Liver (tissue), 9 donors: ENCODE data around the gene PFKP. TPM values are rescaled to one million over a fixed set of nuclear protein-coding genes. Genes with fewer than 3 reads are reported as not detected.

ENCODE experiments used
- DNase-seq: peaks from one replicate; pipeline ENCODE4 v3.0.0-alpha.2; 2017; ENCODE audit warnings: low spot score
- H3K27ac ChIP-seq, 2 donors: one replicate each; pipeline ENCODE4 v1.7.0; 2013; ENCODE audit warnings: inconsistent platforms in 2 of 2, low read length in 2 of 2, control low read depth in 1 of 2, low read depth in 1 of 2, mild to moderate bottlenecking in 1 of 2
- H3K27me3 ChIP-seq, 4 donors: one replicate each; pipeline versions ENCODE4 v1.6.1 to v1.7.0; 2013; ENCODE audit warnings: low read length in 3 of 4, inconsistent platforms in 1 of 4, mild to moderate bottlenecking in 1 of 4, moderate library complexity in 1 of 4; ENCODE audit not compliant: control insufficient read depth in 4 of 4, insufficient read depth in 4 of 4
- H3K36me3 ChIP-seq, 4 donors: one replicate each; pipeline versions ENCODE4 v1.6.1 to v1.7.0; 2013; ENCODE audit warnings: low read length in 3 of 4, mild to moderate bottlenecking in 3 of 4, low read depth in 1 of 4, moderate library complexity in 1 of 4; ENCODE audit not compliant: control insufficient read depth in 4 of 4, insufficient read depth in 3 of 4
- H3K4me1 ChIP-seq, 4 donors: one replicate each; pipeline versions ENCODE4 v1.6.1 to v1.7.0; 2013; ENCODE audit warnings: low read length in 3 of 4, mild to moderate bottlenecking in 3 of 4, moderate library complexity in 1 of 4; ENCODE audit not compliant: control insufficient read depth in 4 of 4, insufficient read depth in 4 of 4
- H3K4me3 ChIP-seq, 3 donors: one replicate each; pipeline versions ENCODE4 v1.6.1 to v1.7.0; 2013; ENCODE audit warnings: low read length in 3 of 3, control low read depth in 1 of 3, low read depth in 1 of 3, mild to moderate bottlenecking in 1 of 3
- H3K9ac ChIP-seq, 2 donors: one replicate each; pipeline ENCODE4 v1.7.0; 2013; ENCODE audit warnings: low read length in 2 of 2, mild to moderate bottlenecking in 2 of 2, moderate library complexity in 2 of 2, control low read depth in 1 of 2, low read depth in 1 of 2
- H3K9me3 ChIP-seq, 4 donors: one replicate each; pipeline versions ENCODE4 v1.6.1 to v1.7.0; 2013; ENCODE audit warnings: low read length in 3 of 4; ENCODE audit not compliant: control insufficient read depth in 4 of 4
- ATF3 ChIP-seq: IDR thresholded peaks from 2 replicates; pipeline ENCODE4 v1.6.1; 2016; ENCODE audit warnings: antibody characterized with exemption
- CTCF ChIP-seq: fragments of 150-350 bp; IDR thresholded peaks from 2 replicates; pipeline ENCODE4 v1.5.1; 2017; ENCODE audit warnings: improper control_type of control experiment, low read depth, low read length; ENCODE audit not compliant: missing input control
- FOXA1 ChIP-seq: IDR thresholded peaks from 2 replicates; pipeline ENCODE4 v1.6.1; 2016; ENCODE audit warnings: antibody characterized with exemption
- FOXA2 ChIP-seq: IDR thresholded peaks from 2 replicates; pipeline ENCODE4 v1.6.1; 2016; ENCODE audit warnings: antibody characterized with exemption
- GABPA ChIP-seq, 2 donors: IDR thresholded peaks in 1 of 2; conservative IDR thresholded peaks in 1 of 2; 2 replicates each; pipeline ENCODE4 v1.6.1; 2016; ENCODE audit warnings: antibody characterized with exemption in 2 of 2, mild to moderate bottlenecking in 1 of 2, moderate library complexity in 1 of 2
- HNF4G ChIP-seq: IDR thresholded peaks from 2 replicates; pipeline ENCODE4 v1.6.1; 2016; ENCODE audit warnings: antibody characterized with exemption
- MAX ChIP-seq: IDR thresholded peaks from 2 replicates; pipeline ENCODE4 v1.6.1; 2016; ENCODE audit warnings: antibody characterized with exemption
- NR2F2 ChIP-seq: IDR thresholded peaks from 2 replicates; pipeline ENCODE4 v1.6.1; 2016; ENCODE audit warnings: antibody characterized with exemption
- RAD21 ChIP-seq, 2 donors: IDR thresholded peaks; 2 replicates each; pipeline ENCODE4 v1.6.1; 2016; ENCODE audit warnings: antibody characterized with exemption in 2 of 2, mild to moderate bottlenecking in 2 of 2
- REST ChIP-seq: IDR thresholded peaks from 2 replicates; pipeline ENCODE4 v1.6.1; 2016; ENCODE audit warnings: antibody characterized with exemption, mild to moderate bottlenecking
- RXRA ChIP-seq, 2 donors: IDR thresholded peaks; 2 replicates each; pipeline ENCODE4 v1.6.1; 2017 to 2018; ENCODE audit warnings: antibody characterized with exemption in 2 of 2, mild to moderate bottlenecking in 1 of 2
- SP1 ChIP-seq: IDR thresholded peaks from 2 replicates; pipeline ENCODE4 v1.6.1; 2018; ENCODE audit warnings: antibody characterized with exemption, mild to moderate bottlenecking
- TAF1 ChIP-seq: conservative IDR thresholded peaks from 2 replicates; pipeline ENCODE4 v1.6.1; 2016; ENCODE audit warnings: antibody characterized with exemption, mild to moderate bottlenecking
- YY1 ChIP-seq: IDR thresholded peaks from 2 replicates; pipeline ENCODE4 v1.6.1; 2016; ENCODE audit warnings: antibody characterized with exemption, mild to moderate bottlenecking
- ZBTB33 ChIP-seq: IDR thresholded peaks from 2 replicates; pipeline ENCODE4 v1.6.1; 2016; ENCODE audit warnings: antibody characterized with exemption
- WGBS: extraction: QIAGEN DNeasy Blood & Tissue Kit; methylation state at CpG from one replicate; pipeline ENCODE4 v1.1.7; 2013; 5-methylcytosine and 5-hydroxymethylcytosine counted together
- polyA plus RNA-seq, 2 donors: library from polyadenylated mRNA; stranded (reverse) in 1 of 2; unstranded in 1 of 2; fragments of 200-250 nt in 1 of 2; fragments of >200 nt in 1 of 2; fragmentation: Nextera tagmentation in 1 of 2; extraction: Ambion mirVana in 1 of 2; gene quantifications; one replicate each; pipeline versions ENCODE4 v1.2.1 to v1.2.3, GENCODE V29; 2013 to 2015
- total RNA-seq, 2 donors: library from RNA; depleted of rRNA; stranded (reverse); fragments of >200 nt; gene quantifications; one replicate each; pipeline ENCODE4 v1.2.3, GENCODE V29; 2014
- donor health status: healthy.
- donor health status: healthy.
- donor health status: healthy.
- donor health status: healthy.
- donor health status: healthy.

Gene PFKP
- total and polyA plus RNA-seq, 4 donors, result 1.1 to 5.0 (median 2.8) TPM

GRCh38 chr10:3178042-3178441 is 110.7 kb downstream of the PFKP start (continued):
- TF ChIP-seq GABPA (IDR thresholded peaks at IDR 0.05 in 1 of 2, conservative IDR thresholded peaks at IDR 0.05 in 1 of 2) (no peak), YY1 (no peak), FOXA2 (no peak), SP1 (no peak)

- Histone ChIP-seq H3K9me3 (no peaks in the 10 kb centered on the region), H3K9ac (no peak overlapping the region), H3K4me3 (no peak overlapping the region), H3K4me1 (no peaks in the 10 kb centered on the region), H3K27ac (no peak overlapping the region), H3K27me3 (no peaks in the 10 kb centered on the region), H3K36me3 (no peaks in the 10 kb centered on the region)
- 87% methylated on average over 5 of the region's 5 CpGs for WGBS
- DNase-seq, result no peak
- TF ChIP-seq FOXA1, result no peak
- no peak for TF ChIP-seq ZBTB33
- TF ChIP-seq GABPA (IDR thresholded peaks at IDR 0.05 in 1 of 2, conservative IDR thresholded peaks at IDR 0.05 in 1 of 2), result no peak
- TF ChIP-seq ATF3, result no peak
- no peak for TF ChIP-seq RAD21 (IDR thresholded peaks at IDR 0.05)
- no peak for TF ChIP-seq REST
- no peak for TF ChIP-seq HNF4G
- TF ChIP-seq FOXA2, result no peak
- no peak for TF ChIP-seq MAX
Measured at GRCh38 chr10:3179174-3179573, 111.8 kb downstream of the PFKP start.

GRCh38 chr10:3180355-3181025 is 113.1 kb downstream of the PFKP start:
- WGBS, result 89% methylated on average over 6 of the region's 6 CpGs
- Histone ChIP-seq H3K9ac (no peak overlapping the region), H3K27ac (no peak overlapping the region), H3K4me3 (no peak overlapping the region), H3K27me3 (no peaks in the 10 kb centered on the region), H3K9me3 (no peaks in the 10 kb centered on the region), H3K36me3 (no peaks in the 10 kb centered on the region), H3K4me1 (no peaks in the 10 kb centered on the region)
- no peak for DNase-seq
- TF ChIP-seq CTCF, result no peak
- no peak for TF ChIP-seq SP1
- no peak for TF ChIP-seq NR2F2
- no peak for TF ChIP-seq RAD21 (IDR thresholded peaks at IDR 0.05)
- TF ChIP-seq HNF4G, result no peak
- TF ChIP-seq RXRA (IDR thresholded peaks at IDR 0.05), result no peak
- no peak for TF ChIP-seq TAF1
